CD4-positive, alpha-beta T cell treated with Interferon gamma for 1 hour (primary cell): Measurements from ENCODE around the gene CDR2L.
"Not testable (repeated sequence)": the region's sequence is repeated elsewhere in the genome, so short reads cannot be mapped to it uniquely, and the experiment has no call there.

Experiments used
- DNase-seq: peaks from one replicate; pipeline ENCODE4 v3.0.0-alpha.2; 2020

The CDR2L gene

DNA sequence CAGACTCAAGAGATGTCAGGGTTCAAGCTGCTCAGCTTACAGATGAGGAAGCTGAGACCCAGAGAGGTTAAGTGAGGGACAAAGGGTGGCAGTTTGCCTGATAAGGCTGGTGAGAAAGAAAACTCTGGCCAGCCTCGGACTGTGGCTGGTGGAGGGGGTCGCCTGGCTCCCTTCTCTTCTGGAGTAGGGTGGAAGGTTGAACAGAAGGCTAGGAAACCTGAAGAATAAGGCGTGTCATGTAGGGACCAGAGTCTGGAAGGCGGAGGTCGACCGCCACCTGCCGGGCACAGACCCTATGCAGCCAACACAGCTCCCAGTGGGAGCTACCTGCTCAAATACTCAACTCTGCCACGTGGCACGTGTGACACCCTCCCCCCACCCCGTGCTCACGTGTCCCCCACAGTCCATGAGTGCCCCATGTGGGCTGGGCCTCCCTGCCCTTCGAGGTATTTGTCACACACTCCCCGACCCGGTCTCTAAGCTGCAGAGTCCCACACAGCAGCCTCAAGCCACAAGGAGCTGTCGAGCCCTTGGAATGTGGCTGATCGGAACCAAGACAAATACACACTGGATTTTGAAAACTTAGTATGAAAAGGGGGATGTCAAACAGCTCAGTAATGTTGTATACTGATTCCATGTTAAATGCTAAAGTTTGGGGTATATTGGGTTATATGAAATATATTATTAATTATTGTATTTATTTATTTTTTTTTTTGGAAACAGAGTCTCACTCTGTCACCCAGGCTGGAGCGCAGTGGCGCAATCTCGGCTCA lies 26.7 kb upstream of the CDR2L start:
- DNase-seq = peak; percentile 40

DNA sequence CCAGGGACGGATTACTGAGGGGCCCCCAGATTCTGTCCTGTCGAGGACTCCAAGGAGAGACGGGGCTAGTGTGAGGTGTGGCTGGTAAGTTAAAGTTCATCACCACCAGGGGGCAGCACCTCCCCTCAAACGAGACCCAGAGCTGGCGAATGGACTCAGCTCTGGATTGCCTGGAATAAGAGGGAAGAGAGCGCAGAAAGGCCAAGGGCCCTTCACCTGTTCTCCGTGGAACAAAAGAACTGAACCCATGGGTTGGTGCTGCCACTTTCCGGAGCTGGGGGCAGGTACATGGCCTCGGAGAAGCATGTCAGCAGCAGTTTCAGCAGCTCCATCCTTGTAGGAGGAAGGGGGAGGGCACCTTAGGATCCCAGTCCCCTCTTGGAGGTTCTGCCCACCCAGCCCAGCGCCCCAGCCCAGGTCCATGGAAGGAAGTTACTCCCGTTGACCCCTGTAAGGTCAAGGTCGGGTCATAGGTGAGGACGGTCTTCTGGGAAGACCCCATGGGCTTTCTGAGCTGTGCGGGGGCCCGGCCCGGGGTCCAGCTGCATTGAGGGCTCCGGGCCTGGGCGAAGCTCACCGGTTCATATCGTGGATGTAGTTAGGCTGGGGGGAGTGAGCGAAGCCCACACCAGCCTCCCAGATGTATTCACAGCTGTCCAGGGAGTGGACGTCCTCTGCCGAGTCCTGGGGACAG lies 25.6 kb upstream of the CDR2L start:
- DNase-seq = peak; percentile 76

DNA sequence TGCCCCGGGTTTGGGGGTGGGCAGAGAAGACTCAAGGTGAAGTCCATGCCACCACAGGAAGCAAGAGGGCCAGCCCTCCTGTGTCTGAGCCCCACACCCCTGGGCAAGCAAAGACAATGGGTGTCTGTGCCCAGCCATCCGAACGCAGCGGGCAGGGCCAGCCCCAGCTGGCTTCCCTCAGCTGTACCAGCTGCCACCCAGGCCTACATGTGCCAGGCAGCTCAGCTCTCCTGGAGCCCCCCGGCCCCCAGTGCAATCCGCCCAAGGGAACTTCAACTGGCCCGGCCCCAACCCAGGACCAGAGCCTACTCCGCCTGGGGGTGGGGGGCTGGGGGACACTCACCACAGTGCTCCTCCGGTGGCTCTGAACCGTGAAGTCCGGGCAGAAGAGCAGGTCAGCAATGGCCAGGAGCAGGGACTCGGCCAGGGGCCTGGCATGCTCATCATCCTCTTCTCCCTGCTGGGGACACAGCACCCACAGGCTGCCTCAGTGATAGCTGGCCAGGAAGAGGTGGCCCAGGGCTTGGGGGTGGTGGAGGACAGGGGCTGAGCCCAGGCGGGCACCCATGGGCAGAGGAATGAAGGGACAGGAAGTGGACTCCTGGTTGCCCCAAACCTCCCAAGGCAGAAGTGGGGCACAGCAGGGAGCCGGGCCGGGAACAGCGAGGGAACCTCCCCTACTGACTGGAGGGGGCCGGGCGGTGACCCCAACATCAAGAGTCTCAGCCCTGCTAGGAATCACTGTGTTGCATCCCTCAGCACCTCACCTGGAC lies 24.6 kb upstream of the CDR2L start:
- DNase-seq = no peak

GRCh38 chr17:74963656-74964055 lies 23.8 kb upstream of the CDR2L start:
- DNase-seq = no peak

GRCh38 chr17:74964246-74964761 lies 23.1 kb upstream of the CDR2L start:
- no peak for DNase-seq

- no peak for DNase-seq
These were observed 22.3 kb upstream of the CDR2L start for GRCh38 chr17:74964988-74965622.

DNA sequence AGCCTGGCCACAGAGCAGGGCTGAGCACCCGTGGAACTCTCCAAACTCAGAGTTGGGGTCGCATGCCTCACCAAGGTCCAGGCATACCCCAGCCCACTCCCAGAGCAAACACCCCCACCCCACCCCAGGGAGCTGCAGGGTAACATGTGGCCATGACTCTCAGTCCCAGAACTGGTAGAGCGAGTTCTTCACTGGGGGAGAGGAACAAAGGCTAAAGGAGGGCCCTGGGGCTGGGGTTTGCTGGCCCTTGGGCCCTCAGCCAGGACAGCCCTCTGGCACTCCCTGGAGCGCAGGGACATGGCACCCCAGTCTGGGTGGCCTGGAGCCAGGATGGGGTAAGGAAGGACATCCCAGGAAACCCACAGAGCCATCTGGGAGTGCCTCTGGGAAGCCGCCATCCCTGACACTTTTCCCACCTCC lies 19.1 kb upstream of the CDR2L start:
- no peak for DNase-seq

DNA sequence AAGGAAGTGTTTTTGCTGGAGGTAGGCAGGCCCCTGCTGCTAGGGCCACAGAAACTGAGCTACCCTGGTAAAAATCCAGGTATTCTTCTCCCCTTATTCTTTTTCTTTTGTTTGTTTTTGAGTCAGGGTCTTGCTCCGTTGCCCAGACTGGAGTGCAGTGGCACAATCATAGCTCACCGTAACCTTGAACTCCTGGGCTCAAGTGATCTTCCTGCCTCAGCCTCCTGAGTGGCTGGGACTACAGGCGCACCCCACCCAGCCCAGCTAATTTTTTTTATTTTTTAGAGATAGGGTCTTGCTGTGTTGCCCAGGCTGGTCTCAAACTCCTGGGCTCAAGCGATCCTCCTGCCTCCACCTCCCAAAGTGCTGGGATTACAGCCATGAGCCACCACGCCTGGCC lies 17.9 kb upstream of the CDR2L start:
- DNase-seq = not testable (repeated sequence)

DNA sequence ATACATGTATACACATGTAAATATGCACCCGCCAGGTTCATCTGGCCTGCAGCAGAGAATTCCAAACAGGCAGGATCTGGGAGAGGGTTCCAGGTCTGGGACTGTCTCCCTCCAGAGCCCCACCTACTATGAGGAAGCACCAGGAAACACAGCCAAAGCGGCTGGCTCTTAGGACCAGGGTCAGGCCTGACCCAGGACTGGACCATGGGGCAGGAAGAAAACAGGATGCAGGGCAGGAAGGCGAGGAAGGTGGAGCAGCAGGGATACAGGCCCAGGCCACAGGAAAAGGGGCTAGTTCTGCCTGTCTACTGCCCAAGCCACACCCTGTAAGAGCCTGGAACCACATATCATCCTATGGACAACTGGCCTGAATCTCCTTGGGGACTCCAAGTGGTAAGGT lies 17.0 kb upstream of the CDR2L start:
- no peak for DNase-seq

DNA sequence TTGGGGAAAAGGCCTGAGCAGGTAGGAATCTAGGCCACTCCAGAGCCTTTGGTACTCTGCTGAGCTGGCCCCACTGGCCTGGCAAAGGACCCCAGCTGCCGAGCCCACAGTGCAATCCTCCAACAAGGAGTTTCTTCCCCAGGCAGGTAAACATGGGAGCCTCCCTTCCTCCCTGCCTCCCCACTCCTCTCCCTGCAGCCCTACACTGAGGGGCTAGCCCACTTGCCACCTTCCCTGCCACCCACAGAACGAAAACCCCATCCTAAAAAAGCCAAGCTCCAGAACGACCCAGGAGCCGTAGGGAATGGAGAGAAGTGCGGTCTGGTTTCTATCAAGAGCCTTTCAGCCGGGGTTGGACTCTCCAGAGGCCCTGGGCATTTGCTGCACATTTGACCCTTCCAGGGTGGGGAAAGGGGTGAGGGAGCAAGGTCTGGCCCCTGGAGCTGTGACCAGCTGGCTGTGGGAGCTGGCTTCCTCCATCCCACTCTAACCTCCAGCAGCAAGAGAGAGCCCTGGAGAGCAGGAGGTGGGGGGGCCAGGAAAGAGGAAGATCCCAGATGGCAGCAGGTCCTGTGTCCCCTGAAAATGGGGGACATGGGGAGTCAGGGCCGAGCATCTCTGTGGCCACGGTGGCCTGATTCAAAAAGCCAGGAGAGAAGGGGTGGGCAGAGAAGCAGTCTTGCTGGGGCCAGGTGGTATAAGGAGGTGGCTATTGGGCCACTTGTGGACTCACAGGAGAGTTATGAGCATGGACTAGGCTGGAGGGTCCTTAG lies 16.2 kb upstream of the CDR2L start:
- no peak for DNase-seq

- DNase-seq = no peak
These were observed 15.7 kb upstream of the CDR2L start for GRCh38 chr17:74971842-74972106.

DNA sequence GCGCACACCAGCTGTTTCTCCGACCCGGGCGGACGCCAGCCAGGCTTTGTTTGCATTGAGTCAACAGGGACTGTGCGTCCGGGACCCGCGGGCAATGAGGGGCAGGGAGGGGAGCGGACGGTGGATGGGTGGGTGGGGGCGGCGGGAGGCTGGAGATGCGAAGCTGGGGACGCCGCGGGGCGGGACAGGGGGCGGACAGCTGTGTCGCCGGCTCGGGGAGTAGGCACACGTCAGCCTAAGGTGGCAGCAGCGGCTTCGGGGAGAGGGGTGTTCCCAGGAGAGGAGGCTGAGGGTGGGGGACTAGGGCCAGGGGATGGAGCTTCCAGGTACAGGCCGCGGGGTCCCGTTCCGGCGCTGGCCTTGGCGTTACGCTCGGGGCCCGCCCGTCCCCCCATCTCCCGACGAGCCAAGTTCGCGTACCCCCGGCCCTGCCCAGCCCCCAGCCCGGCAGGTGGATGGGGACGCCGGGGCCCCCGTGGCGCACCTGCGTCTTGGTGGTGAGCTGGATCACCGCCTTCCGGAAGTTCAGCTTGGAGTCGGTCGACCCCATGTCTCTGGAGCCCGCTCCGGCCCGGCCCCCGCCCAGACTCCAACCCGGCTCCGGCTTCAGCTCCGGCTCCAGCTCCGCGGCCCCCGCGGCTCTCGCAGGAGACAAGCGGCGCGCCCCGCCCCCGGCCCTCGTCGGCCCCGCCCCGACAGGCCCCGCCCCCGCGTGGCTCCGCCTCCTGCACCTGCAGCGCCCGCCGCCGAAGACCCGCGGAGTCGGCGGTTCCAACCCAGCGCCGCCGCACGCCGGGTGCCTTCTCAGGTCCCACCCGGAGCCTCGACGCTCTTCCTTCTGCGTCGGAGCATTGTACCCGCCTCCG lies 15.1 kb upstream of the CDR2L start, which contains the start of gene HID1:
TSS of gene HID1 (minus strand) at position 653 of the 866 bp plus-strand sequence. CDS start at position 550, 103 bp downstream.
- peak; percentile 78 for DNase-seq

DNA sequence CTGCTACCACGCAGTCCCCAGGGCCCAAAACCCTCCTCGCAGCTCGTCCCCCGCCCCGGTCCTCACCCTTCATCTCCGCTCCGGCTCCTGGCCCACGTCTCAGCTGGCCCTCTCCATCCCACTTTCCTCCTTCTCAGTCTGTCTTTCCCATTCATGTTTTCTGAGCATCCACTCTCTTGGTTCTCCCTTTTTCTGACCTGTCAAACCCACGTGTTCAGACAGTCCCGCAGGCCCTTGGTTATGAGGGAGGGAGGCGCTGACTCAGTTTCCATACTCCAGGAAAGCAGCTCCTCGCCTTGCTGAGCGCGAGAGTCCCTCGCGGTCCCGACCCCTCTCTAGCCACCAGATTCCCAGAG lies 14.5 kb upstream of the CDR2L start:
- DNase-seq = no peak

DNA sequence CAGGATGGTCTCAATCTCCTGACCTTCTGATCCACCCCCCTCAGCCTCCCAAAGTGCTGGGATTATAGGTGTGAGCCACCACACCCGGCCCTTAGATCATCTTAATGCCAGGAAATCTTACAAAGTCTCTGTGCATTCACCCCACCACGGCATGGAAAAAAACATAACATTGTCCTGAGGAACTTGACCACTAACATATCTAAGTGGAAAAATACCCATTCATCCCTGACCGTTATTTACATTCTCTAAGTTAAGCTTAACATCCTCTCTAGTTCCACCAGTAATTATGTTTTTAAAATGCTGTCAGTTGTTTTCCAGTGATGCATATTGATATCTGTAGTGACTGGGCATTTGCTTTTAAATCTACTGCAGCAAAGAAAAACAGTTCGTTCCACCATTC lies 11.5 kb upstream of the CDR2L start:
- DNase-seq = no peak

GRCh38 chr17:74977802-74978201 lies 9.6 kb upstream of the CDR2L start:
- no peak for DNase-seq

- DNase-seq = no peak
These were observed 9.2 kb upstream of the CDR2L start for GRCh38 chr17:74978240-74978639.

DNA sequence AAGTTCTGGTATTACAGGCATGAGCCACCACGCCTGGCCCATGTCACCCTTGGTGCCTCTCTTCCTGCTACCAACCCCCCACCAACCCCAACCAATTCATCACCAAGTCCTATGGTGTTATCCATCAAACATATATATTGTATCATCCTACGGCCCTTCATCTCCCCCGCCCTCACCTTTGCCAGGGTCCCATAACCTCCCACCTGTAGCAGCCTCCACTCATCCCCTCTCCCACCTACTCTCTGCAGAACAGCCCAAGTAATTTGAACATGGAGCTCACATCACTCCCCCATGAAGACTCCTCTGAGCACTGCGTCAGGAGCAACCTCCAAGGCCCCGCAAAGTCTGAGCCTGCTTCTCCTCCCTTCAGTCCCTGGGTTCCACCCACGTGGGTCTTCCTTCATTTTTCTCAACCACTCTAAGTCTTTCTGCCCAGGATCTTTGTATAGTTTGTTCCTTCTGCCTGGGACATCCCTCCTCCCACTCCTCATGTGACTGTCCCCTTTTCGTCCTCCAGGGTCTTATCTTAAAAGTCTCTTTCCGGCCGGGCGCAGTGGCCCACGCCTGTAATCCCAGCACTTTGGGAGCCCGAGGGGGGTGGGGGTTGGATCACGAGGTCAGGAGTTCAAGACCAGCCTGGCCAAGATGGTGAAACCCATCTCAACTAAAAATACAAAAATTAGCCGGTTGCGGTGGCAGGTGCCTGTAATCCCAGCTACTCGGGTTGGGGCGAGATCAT lies 7.9 kb upstream of the CDR2L start:
- DNase-seq = no peak

DNA sequence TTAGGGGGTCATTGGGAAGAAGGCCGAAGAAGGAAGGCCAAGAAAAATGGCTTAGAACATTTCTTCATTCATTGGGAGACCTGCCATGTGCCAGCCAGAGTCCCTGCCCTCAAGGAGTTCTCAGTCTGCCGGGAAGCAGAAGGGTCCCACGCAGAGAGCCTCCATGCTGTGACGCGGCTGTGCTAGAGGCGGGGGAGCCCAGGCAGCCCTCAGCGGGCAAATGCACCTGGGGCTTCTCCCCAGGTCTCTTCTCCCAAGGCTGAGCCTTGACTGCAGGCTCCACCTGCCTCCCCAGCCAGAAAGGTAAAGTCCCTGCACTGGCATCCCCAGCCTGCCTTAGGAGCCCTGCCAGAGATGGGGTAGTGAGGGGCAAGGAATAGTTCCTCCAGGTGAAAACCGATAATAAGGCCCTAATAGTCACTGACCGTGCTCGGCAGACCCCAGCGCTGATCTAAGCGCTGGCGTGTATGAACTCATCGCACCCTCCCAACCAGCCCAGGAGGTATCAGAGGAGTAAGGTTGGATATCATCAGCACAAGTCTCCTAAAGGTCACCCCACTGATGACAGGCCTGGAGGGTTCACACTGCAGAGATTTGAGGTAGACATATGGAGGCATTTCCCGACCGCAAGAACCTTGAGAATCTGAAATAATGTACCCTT lies 6.0 kb upstream of the CDR2L start:
- DNase-seq = no peak

- DNase-seq = peak; percentile 81
These were observed 5.3 kb upstream of the CDR2L start for GRCh38 chr17:74981979-74982662.
